GM04504 (cell line): ENCODE results near the gene MKI67.

Experiments
- DNase-seq: peaks from one replicate; pipeline ENCODE4 v3.0.0-alpha.2; 2012; ENCODE audit warnings: low read depth

MKI67 gene

GRCh38 chr10:128083191-128083895 is 42.9 kb downstream of the MKI67 start:
- DNase-seq = no peak

DNA sequence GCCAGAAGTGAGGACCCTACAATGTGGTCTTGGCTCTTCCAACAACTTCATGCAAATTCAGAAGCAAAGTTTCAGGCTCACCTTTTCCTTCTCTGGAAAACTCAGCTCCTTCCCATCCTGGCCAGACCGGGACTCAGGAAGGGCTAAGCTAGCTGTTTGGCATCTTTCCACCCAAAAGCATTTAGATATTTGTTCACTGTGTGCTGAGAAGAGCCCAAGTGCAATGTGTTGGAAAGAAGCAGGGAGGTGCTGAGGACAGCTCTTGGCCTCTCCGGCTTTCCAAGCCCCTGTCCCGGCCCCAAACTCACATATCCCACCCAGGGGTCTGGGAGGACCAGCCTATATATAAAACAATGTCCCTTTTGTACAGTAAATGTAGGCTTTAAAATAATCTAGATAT is 44.5 kb downstream of the MKI67 start:
- no peak for DNase-seq

DNA sequence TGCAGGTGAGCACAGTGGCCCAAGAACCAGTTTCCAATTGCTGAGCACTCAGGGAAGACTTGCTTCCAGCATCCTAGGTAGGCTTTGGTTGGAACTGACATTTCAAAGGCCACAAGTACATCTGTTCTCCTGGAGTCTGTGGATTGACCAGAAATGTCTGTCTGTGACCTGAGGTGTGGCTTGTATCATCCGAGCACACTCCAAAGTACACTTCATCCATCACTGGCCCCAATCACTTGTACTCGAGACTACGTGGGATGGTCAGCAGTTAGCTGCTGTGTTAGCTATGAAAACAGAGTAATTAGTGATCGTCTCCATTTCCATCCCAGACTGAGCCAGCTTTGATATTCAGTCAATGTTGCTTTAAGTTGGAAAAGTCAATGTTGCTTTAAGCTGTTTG is 45.0 kb downstream of the MKI67 start:
- no peak for DNase-seq

DNA sequence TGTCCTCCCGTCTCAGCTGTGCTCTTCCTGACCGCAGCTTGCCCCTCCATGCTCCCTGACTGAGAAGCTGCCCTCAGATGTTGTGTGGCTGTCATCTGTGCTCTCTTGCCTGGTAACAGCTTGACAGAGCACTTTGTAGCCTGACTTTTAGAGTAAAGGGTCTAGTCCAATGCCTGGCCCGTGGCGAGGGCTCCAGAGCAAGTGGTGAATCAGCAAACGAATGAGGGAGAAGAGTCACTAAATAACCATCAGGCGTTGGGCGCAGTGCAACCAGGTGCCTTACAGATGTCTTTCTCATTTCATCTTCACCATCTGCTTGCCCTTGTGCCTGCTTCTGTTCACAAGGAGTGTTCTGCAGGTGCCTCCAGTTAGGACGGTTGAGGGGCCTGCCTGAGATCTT is 45.6 kb downstream of the MKI67 start:
- DNase-seq = no peak

GRCh38 chr10:128080231-128080630 is 46.0 kb downstream of the MKI67 start:
- DNase-seq = no peak

- peak; percentile 33 for DNase-seq
Observed at GRCh38 chr10:128078136-128078969, 47.9 kb downstream of the MKI67 start.

GRCh38 chr10:128077155-128077875 is 48.9 kb downstream of the MKI67 start:
- DNase-seq = no peak

GRCh38 chr10:128074589-128074988 is 51.6 kb downstream of the MKI67 start:
- no peak for DNase-seq

DNA sequence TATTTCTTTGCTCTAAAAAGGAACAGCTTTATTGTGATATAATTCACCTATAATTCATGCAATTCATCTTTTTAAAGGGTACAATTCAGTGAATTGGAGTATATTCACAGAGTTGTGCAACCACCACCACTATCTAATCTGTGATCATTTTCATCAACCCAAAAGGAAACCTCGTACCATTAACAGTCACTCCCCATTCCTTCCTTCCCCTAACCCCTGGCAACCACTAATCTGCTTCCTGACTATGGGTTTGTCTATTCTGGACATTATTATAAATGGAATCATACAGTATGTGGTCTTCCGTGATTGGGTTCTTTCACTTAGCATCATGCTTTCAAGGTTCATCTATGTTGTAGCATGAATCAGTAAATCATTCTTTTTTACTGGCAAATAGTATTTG is 52.3 kb downstream of the MKI67 start:
- DNase-seq = no peak

DNA sequence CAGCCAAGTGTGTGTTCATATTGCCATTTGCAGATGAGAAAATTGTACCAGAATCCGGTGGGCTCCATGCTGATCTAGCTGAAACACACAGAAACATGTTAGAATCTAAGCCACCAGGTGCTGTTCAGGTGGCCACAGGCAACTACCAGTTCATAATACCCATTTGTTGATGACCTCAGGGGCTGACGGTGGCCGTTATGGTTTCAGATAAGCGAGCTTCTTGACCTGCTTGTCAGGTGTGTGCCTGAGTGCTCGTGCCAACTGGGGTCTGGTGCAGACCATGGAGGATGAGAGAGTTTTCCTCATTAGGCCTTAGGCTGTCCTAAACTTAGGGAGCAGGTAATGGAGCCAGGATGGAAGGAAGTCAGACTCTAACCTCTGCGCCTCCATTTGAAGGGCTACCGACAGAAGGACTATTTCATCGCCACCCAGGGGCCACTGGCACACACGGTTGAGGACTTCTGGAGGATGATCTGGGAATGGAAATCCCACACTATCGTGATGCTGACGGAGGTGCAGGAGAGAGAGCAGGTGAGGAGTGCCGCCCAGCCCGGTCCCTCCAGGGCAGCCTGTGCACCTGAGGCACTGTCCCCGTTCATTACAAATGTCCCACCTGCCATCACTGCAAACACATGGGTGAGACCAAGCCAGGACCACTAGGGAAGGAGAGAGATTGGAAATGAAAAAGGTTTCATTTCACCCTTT is 53.1 kb downstream of the MKI67 start:
- DNase-seq = no peak

DNA sequence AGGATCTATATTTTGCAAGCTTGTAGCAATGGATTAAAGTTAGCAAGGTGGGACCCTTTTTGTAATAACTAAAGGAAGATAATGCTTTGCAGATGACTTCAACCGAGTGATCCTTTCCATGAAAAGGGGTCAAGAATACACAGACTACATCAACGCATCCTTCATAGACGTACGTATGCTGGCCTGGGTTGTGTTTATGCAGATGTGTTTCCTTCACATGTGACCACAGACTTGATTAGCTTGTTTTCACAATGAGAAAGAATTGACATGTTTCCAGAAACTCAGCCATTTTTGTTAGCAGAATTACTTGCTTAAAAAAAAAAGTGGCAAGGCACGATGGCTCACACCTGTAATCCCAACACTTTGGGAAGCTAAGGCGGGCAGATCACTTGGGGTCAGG is 54.2 kb downstream of the MKI67 start:
- no peak for DNase-seq

GRCh38 chr10:128071417-128071782 is 54.8 kb downstream of the MKI67 start:
- no peak for DNase-seq

DNA sequence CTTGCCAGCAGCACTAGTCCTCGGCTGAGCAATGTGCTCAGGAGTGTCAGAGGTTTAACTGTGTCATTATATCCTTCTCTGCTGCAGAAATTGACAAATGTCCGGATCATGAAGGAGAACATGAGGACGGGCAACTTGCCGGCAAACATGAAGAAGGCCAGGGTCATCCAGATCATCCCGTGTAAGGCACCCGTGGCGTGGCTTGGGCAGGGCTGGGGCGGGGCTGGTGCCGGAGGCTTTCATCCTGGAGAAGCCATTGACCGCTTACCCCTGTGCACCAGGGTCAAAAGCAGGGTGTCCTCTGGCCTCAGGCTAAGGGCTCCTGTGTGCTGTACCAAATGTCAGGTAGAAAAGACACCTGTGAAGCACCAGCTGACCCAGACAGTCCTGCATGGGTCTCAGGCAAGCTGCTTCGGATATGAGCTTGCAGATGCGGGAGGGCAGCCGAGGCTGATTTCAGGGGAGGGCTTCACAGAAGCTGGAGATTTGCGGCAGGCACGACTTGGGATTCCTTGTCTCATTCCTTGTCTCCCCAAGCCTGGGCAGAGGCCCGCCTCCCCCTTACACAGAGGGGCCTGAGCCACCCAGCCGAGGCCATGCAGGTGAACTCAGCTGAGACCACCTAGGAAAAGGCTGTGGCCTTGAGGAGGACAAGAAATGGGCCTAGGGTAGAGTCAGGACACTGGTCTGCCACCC is 55.4 kb downstream of the MKI67 start:
- DNase-seq = no peak

DNA sequence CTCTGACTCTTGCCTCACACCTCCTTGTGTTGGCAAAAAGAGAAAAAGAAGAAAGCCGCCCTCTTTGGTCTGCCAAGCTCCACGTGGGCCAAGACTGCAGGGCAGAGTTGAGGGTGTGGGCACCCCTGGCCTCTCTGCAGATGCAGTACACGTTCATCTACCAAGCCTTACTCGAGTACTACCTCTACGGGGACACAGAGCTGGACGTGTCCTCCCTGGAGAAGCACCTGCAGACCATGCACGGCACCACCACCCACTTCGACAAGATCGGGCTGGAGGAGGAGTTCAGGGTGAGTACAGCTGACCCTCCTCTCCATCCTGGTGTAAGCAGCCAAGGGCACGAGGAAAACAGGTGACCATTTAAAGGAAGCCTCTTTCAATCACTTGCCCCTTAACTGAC is 56.1 kb downstream of the MKI67 start:
- no peak for DNase-seq

GRCh38 chr10:128069351-128070051 is 56.7 kb downstream of the MKI67 start:
- peak; percentile 53 for DNase-seq

DNA sequence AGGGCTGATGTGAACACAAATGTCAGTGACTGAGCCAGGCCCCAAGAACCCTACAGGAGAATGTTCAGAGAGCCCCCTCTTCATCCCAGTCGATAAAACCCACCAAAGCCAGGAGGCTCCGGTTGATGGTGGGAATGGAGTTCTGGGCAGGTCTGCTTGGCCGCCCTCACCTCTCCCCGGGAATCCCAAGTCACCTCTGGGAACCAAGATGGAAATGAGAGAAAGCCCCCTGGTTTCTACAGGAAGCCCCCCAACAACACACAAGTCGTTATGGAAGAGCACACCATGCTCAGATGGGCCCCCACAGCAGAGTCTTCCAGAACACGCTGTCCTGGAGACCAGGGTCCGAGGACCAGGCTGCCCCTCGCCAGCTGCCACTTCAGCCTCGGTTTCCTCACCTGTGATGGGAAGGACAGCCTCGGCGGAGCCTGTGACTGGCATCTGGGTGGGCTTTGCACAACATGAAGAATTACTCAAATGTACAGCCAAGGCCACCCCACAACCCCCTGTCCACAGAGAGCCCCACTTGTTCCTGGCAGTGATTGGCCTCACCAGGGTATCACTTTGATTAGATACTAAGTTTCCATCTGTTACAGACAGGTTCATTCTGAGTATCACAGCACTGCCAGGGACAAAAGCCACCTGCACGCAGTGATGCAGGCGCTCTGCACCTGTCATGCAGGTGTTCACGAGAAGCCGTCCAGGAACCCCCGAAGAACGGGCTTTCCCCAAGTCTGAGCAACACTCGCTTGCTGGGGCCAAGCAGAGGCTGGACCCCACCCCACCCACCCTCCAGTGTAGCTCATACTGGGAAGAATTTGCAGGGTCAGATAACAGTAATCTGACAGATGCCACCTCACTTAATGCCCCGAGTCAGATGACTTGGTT is 57.6 kb downstream of the MKI67 start:
- no peak for DNase-seq

- DNase-seq = no peak
Observed at GRCh38 chr10:128067691-128068397, 58.4 kb downstream of the MKI67 start.

DNA sequence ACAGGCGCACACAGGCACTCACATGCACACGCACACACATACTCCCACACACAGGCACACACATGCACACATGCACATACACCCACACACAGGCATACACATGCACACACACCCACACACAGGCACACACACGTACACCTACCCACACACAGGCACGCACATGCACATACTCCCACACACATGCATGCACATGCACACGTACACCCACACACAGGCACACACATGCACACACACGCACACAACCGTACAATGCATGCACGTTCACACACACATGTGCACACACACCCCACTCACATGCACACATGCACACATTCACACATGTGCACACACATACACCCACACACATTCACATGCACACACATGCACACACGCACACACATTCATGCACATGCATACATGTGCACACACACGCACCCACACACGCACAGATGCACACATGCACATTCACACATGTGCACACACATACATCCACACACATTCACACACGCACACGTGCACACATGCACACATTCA is 59.3 kb downstream of the MKI67 start:
- DNase-seq = no peak

- no peak for DNase-seq
Observed at GRCh38 chr10:128065881-128066534, 60.2 kb downstream of the MKI67 start.
